Smooth muscle cell of trachea (primary cell): ENCODE measurements around the gene HYI. TPM values are rescaled to one million over a fixed set of nuclear protein-coding genes. Genes with fewer than 3 reads are reported as not detected.

Experiments
- total RNA-seq: library from RNA; depleted of rRNA; stranded (reverse); fragments of >200 nt; gene quantifications from 2 replicates; pipeline ENCODE4 v1.2.1, GENCODE V29; 2014

Gene HYI
- 20.2 and 31.3 TPM in 2 replicates for total RNA-seq

GRCh38 chr1:43453442-43454269, at the start of gene HYI:
TSS of gene HYI (minus strand) at chr1:43453931. CDS start at chr1:43453793, 138 bp downstream.

Other genes starting within 250 kb of the HYI start
- gene TMEM125, start 183.9 kb downstream of the HYI start, total RNA-seq, result not detected in 2 replicates
- gene C1orf210, start 168.3 kb downstream of the HYI start, total RNA-seq, result not detected in 2 replicates
- 0.17 and 5.5 TPM in 2 replicates for gene TIE1, start 152.9 kb downstream of the HYI start, total RNA-seq
- gene MPL, start 116.1 kb downstream of the HYI start, total RNA-seq, result not detected in 2 replicates
- 7.9 and 86.5 TPM in 2 replicates for gene CDC20, start 95.0 kb downstream of the HYI start, total RNA-seq
- gene ELOVL1, start 85.9 kb downstream of the HYI start, total RNA-seq, result 38.7 and 56.4 TPM in 2 replicates
- gene MED8, start 64.1 kb downstream of the HYI start, total RNA-seq, result 64.8 and 76.2 TPM in 2 replicates
- 30.7 and 36.2 TPM in 2 replicates for gene SZT2, start 64.0 kb downstream of the HYI start, total RNA-seq
- gene PTPRF, start 77.0 kb upstream of the HYI start, total RNA-seq, result 24.4 and 59.2 TPM in 2 replicates
- gene KDM4A, start 196.2 kb upstream of the HYI start, total RNA-seq, result 48.3 and 53.7 TPM in 2 replicates